D721Med (cell line): Measurements from ENCODE around the gene ABCA13.

Source experiments
- DNase-seq: peaks from one replicate; pipeline ENCODE4 v3.0.0; 2011; ENCODE audit warnings: low spot score; ENCODE audit not compliant: insufficient read length
- FAIRE-seq: peaks from 2 replicates; lab custom pipeline; 2011; peaks lifted over from hg19 to GRCh38; lab: Jason Lieb, UNC
- CTCF ChIP-seq: IDR thresholded peaks from 2 replicates; pipeline ENCODE4 v1.5.1; 2012; ENCODE audit warnings: mild to moderate bottlenecking, control low read depth; ENCODE audit not compliant: insufficient read depth; ENCODE audit errors: missing control alignments

The ABCA13 gene

GRCh38 chr7:48384180-48384752 lies 213.0 kb downstream of the ABCA13 start:
- FAIRE-seq (no peak), DNase-seq (no peak)
- TF ChIP-seq CTCF, result no peak

- no peak for FAIRE-seq
- no peak for TF ChIP-seq CTCF
These were observed 216.7 kb downstream of the ABCA13 start for GRCh38 chr7:48387932-48388331.

GRCh38 chr7:48388911-48389310 lies 217.7 kb downstream of the ABCA13 start:
- FAIRE-seq, result no peak
- no peak for DNase-seq
- no peak for TF ChIP-seq CTCF

More at GRCh38 chr7:48387932-48388331, 216.7 kb downstream of the ABCA13 start:
- DNase-seq, result no peak

- DNase-seq, result no peak
- TF ChIP-seq CTCF, result no peak
- FAIRE-seq, result no peak
These were observed 218.7 kb downstream of the ABCA13 start for GRCh38 chr7:48389977-48390376.

- no peak for FAIRE-seq
- DNase-seq, result no peak
- no peak for TF ChIP-seq CTCF
These were observed 219.4 kb downstream of the ABCA13 start for GRCh38 chr7:48390388-48391327.

- no peak for FAIRE-seq
- no peak for TF ChIP-seq CTCF
- DNase-seq, result no peak
These were observed 226.9 kb downstream of the ABCA13 start for GRCh38 chr7:48398191-48398590.

- no peak for TF ChIP-seq CTCF
- FAIRE-seq (no peak), DNase-seq (no peak)
These were observed 231.5 kb downstream of the ABCA13 start for GRCh38 chr7:48402721-48403120.
